Tibial nerve (tissue), 4 donors: ENCODE measurements around the gene SYT10. TPM values are rescaled to one million over a fixed set of nuclear protein-coding genes. Genes with fewer than 3 reads are reported as not detected.

Experiments used
- DNase-seq, 2 donors: peaks; one replicate each; pipeline ENCODE4 v3.0.0-alpha.2; 2019; ENCODE audit warnings: low spot score in 2 of 2
- H3K27ac ChIP-seq, 4 donors: fragments of 200-600 bp; sonication (generic) in 3 of 4; one replicate each; pipeline ENCODE4 v1.5.1; 2017 to 2019; ENCODE audit warnings: mild to moderate bottlenecking in 1 of 4
- H3K27me3 ChIP-seq, 2 donors: fragments of 200-600 bp; sonication (generic) in 1 of 2; one replicate each; pipeline versions ENCODE4 v1.5.1 to v1.6.0; 2017 to 2019
- H3K36me3 ChIP-seq, 3 donors: fragments of 200-600 bp; sonication (generic); one replicate each; pipeline ENCODE4 v1.5.1; 2018 to 2019
- H3K4me1 ChIP-seq, 4 donors: fragments of 200-600 bp; sonication (generic) in 3 of 4; one replicate each; pipeline ENCODE4 v1.5.1; 2017 to 2019
- H3K4me3 ChIP-seq, 4 donors: fragments of 200-600 bp; sonication (generic) in 3 of 4; one replicate each; pipeline ENCODE4 v1.5.1; 2017 to 2019; ENCODE audit warnings: mild to moderate bottlenecking in 1 of 4, moderate library complexity in 1 of 4
- H3K9me3 ChIP-seq, 4 donors: fragments of 200-600 bp; sonication (generic) in 3 of 4; one replicate each; pipeline ENCODE4 v1.5.1; 2017 to 2019
- CTCF ChIP-seq, 5 experiments: fragments of 200-600 bp in 3 of 5; fragments of 450-650 bp in 2 of 5; sonication (generic) in 3 of 5; IDR thresholded peaks; one replicate each; pipeline ENCODE4 v1.5.1; 2016 to 2019; ENCODE audit warnings: antibody characterized with exemption in 5 of 5, mild to moderate bottlenecking in 3 of 5, moderate library complexity in 2 of 5
- EP300 ChIP-seq, 2 donors: sonication (generic); formaldehyde crosslinking; IDR thresholded peaks; one replicate each; pipeline ENCODE4 v1.6.1; 2017; ENCODE audit warnings: antibody characterized with exemption in 2 of 2, mild to moderate bottlenecking in 1 of 2
- POLR2A ChIP-seq, 2 donors: fragments of 450-650 bp; IDR thresholded peaks; one replicate each; pipeline ENCODE4 v1.6.1; 2017; ENCODE audit warnings: antibody characterized with exemption in 2 of 2, mild to moderate bottlenecking in 2 of 2, moderate library complexity in 2 of 2
- WGBS, 2 donors: methylation state at CpG; one replicate each; pipeline ENCODE4 v1.1.5; 2018; 5-methylcytosine and 5-hydroxymethylcytosine counted together
- total RNA-seq, 4 donors: library from RNA; depleted of rRNA; stranded (reverse); fragments of >200 nt; gene quantifications; one replicate each; pipeline ENCODE4 v1.1.0, GENCODE V29; 2016

SYT10 gene
- total RNA-seq, 4 donors from 2014 or later: 1.4 to 5.0 (median 1.7) TPM

GRCh38 chr12:33476058-33476457 is 36.4 kb upstream of the SYT10 start:
- Histone ChIP-seq H3K27ac (no peak overlapping the region), H3K36me3 (no peaks in the 10 kb centered on the region), H3K9me3 (peaks cover 0 to 15% (median 1%) of the 10 kb centered on the region in 4 donors), H3K4me3 (no peak overlapping the region), H3K4me1 (no peaks in the 10 kb centered on the region), H3K27me3 (no peaks in the 10 kb centered on the region)
- TF ChIP-seq CTCF (IDR thresholded peaks at IDR 0.05) (no peak), POLR2A (IDR thresholded peaks at IDR 0.05) (no peak), EP300 (IDR thresholded peaks at IDR 0.05) (no peak)
- DNase-seq: no peak
- 23 to 30% methylated on average over 1 of the region's 1 CpG for WGBS, 2 donors

GRCh38 chr12:33472299-33472698 is 32.7 kb upstream of the SYT10 start:
- TF ChIP-seq EP300 (IDR thresholded peaks at IDR 0.05) (no peak), POLR2A (IDR thresholded peaks at IDR 0.05) (no peak), CTCF (IDR thresholded peaks at IDR 0.05) (no peak)
- H3K4me1 ChIP-seq: no peaks in the 10 kb centered on the region
- H3K4me3 ChIP-seq: no peak overlapping the region
- H3K36me3 ChIP-seq: no peaks in the 10 kb centered on the region
- no peak for DNase-seq
- no peaks in the 10 kb centered on the region for H3K27me3 ChIP-seq
- peaks cover 0 to 18% (median 1%) of the 10 kb centered on the region in 4 donors for H3K9me3 ChIP-seq
- WGBS, 2 donors: 85 to 87% methylated on average over 1 of the region's 1 CpG
- no peak overlapping the region for H3K27ac ChIP-seq

- H3K4me3 ChIP-seq: no peak overlapping the region
- no peaks in the 10 kb centered on the region for H3K4me1 ChIP-seq
- TF ChIP-seq CTCF (IDR thresholded peaks at IDR 0.05) (no peak), POLR2A (IDR thresholded peaks at IDR 0.05) (no peak), EP300 (IDR thresholded peaks at IDR 0.05) (no peak)
- no peak for DNase-seq
- WGBS, 2 donors: 97 to 100% methylated on average over 1 of the region's 1 CpG
- H3K27ac ChIP-seq: no peak overlapping the region
- no peaks in the 10 kb centered on the region for H3K36me3 ChIP-seq
- H3K9me3 ChIP-seq: no peaks in the 10 kb centered on the region
- no peaks in the 10 kb centered on the region for H3K27me3 ChIP-seq
These were observed 15.5 kb upstream of the SYT10 start for GRCh38 chr12:33455096-33455495.

DNA sequence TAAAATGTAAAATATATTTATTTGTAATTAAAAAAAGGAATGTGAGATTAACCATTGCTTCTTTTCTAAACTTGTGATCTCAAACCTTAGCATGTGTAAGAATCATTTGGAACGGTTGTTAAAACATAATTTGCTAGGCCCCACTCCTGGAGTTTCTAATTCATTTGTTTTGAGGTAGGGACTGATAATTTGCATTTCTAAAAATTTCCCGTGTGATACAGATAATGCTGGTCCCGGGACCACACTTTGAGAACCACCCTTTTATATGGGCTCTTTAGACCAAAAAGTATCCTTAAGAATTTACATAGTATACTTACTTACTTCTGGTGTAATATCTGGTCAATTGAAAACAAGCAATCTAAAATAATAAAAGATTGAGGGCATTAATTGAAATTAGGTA is 10.9 kb upstream of the SYT10 start:
- no peak overlapping the region for H3K27ac ChIP-seq
- no peaks in the 10 kb centered on the region for H3K36me3 ChIP-seq
- H3K27me3 ChIP-seq: no peaks in the 10 kb centered on the region
- H3K9me3 ChIP-seq: no peaks in the 10 kb centered on the region
- DNase-seq: no peak
- WGBS, 2 donors: 86 to 91% methylated on average over 3 of the region's 3 CpGs
- H3K4me1 ChIP-seq: no peaks in the 10 kb centered on the region
- TF ChIP-seq CTCF (IDR thresholded peaks at IDR 0.05) (no peak), POLR2A (IDR thresholded peaks at IDR 0.05) (no peak), EP300 (IDR thresholded peaks at IDR 0.05) (no peak)
- no peak overlapping the region for H3K4me3 ChIP-seq

- Histone ChIP-seq H3K27me3 (peaks cover 0 to 18% of the 10 kb centered on the region in 2 donors), H3K27ac (no peak overlapping the region), H3K9me3 (no peaks in the 10 kb centered on the region), H3K4me1 (peaks cover 0 to 18% (median 0%) of the 10 kb centered on the region in 4 donors), H3K4me3 (no peak overlapping the region), H3K36me3 (no peaks in the 10 kb centered on the region)
- WGBS, 2 donors: 92 to 97% methylated on average over 9 of the region's 9 CpGs
- DNase-seq: no peak
- TF ChIP-seq CTCF (IDR thresholded peaks at IDR 0.05): no peak
- no peak for TF ChIP-seq EP300 (IDR thresholded peaks at IDR 0.05)
- no peak for TF ChIP-seq POLR2A (IDR thresholded peaks at IDR 0.05)
These were observed 858 bp upstream of the SYT10 start for GRCh38 chr12:33440477-33440876.
